Body of pancreas (tissue), 4 donors: ENCODE data around the gene NR5A1. TPM values are rescaled to one million over a fixed set of nuclear protein-coding genes. Genes with fewer than 3 reads are reported as not detected.

Experiments used
- ATAC-seq: fragments of 150-250 bp; one replicate; pipeline ENCODE4 v1.9.1; 2016
- DNase-seq, 4 donors: peaks; one replicate each; pipeline ENCODE4 v3.0.0-alpha.2; 2019
- H3K27ac ChIP-seq, 4 donors: fragments of 200-600 bp; sonication (generic); 1 replicate in 3 of 4; 2 replicates in 1 of 4; pipeline versions ENCODE4 v1.5.1 to v1.6.1; 2016 to 2019; ENCODE audit warnings: mild to moderate bottlenecking in 1 of 4, mixed read lengths in 1 of 4, moderate library complexity in 1 of 4
- H3K27me3 ChIP-seq, 2 donors: fragments of 200-600 bp; sonication (generic); one replicate each; pipeline ENCODE4 v1.6.0; 2016; ENCODE audit warnings: mild to moderate bottlenecking in 1 of 2
- H3K36me3 ChIP-seq, 2 donors: fragments of 200-600 bp; sonication (generic); replicated peaks in 1 of 2; 2 replicates each; pipeline ENCODE4 v1.5.1; 2016; ENCODE audit warnings: low read depth in 2 of 2; ENCODE audit not compliant: insufficient read depth in 1 of 2
- H3K4me1 ChIP-seq: fragments of 200-600 bp; sonication (generic); one replicate; pipeline ENCODE4 v1.6.0; 2016
- H3K4me3 ChIP-seq, 2 donors: fragments of 200-600 bp; sonication (generic); 1 replicate in 1 of 2; 2 replicates in 1 of 2; pipeline ENCODE4 v1.5.1; 2016 to 2019
- H3K9me3 ChIP-seq, 3 donors: fragments of 200-600 bp; sonication (generic); 1 replicate in 2 of 3; 2 replicates in 1 of 3; pipeline ENCODE4 v1.5.1; 2016
- POLR2A ChIP-seq, 3 donors: fragments of 450-650 bp; IDR thresholded peaks; one replicate each; pipeline ENCODE4 v1.6.1; 2016; ENCODE audit warnings: antibody characterized with exemption in 3 of 3, mild to moderate bottlenecking in 2 of 3
- WGBS, 2 donors: methylation state at CpG; one replicate each; pipeline ENCODE4 v1.1.5; 2017; 5-methylcytosine and 5-hydroxymethylcytosine counted together
- intact Hi-C: fragments of 100-400 bp; cut with DNase I; formaldehyde crosslinking; loops from one replicate; pipeline ENCODE4 v1.15.1; 2023
- total RNA-seq, 2 donors: library from RNA; depleted of rRNA; stranded (reverse); fragments of >200 nt; gene quantifications; one replicate each; pipeline ENCODE4 v1.1.0, GENCODE V29; 2016
- TF ChIP-seq, protein P1 (sequence below), 7 experiments: fragments of 450-650 bp in 4 of 7; fragments of 200-600 bp in 3 of 7; sonication (generic) in 3 of 7; IDR thresholded peaks; one replicate each; pipeline ENCODE4 v1.5.1; 2016 to 2019; ENCODE audit warnings: antibody characterized with exemption in 7 of 7

Gene NR5A1
- total RNA-seq, 2 donors from 2014 or later = not detected

DNA sequence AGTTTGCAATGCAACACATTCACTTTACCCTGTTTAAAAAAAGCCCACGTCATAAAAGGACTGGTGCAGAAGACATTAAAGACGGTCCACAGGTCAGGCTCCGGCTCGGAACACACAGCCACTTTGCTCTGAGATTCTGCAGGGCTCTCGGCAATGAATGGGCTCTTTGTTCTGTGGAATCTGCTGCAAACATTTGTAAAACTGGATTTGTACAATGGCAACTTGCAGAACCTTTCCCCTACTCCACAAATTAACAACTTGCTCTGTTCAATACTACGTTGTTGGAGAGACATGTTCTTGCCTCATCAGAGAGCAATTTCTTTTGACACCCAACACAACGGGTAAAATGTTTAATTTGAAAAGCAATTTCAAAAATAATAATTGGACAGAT, 13.0 kb upstream of the NR5A1 start:
- Histone ChIP-seq H3K27ac (peak overlapping the region in 1 of 4 donors; percentile 1), H3K4me3 (no peak overlapping the region), H3K9me3 (no peaks in the 10 kb centered on the region), H3K36me3 (no peaks in the 10 kb centered on the region), H3K4me1 (no peaks in the 10 kb centered on the region), H3K27me3 (no peaks in the 10 kb centered on the region)
- ATAC-seq (no peak), DNase-seq (no peak)
- intact Hi-C loops = no loop called here
- TF ChIP-seq, protein P1, sequence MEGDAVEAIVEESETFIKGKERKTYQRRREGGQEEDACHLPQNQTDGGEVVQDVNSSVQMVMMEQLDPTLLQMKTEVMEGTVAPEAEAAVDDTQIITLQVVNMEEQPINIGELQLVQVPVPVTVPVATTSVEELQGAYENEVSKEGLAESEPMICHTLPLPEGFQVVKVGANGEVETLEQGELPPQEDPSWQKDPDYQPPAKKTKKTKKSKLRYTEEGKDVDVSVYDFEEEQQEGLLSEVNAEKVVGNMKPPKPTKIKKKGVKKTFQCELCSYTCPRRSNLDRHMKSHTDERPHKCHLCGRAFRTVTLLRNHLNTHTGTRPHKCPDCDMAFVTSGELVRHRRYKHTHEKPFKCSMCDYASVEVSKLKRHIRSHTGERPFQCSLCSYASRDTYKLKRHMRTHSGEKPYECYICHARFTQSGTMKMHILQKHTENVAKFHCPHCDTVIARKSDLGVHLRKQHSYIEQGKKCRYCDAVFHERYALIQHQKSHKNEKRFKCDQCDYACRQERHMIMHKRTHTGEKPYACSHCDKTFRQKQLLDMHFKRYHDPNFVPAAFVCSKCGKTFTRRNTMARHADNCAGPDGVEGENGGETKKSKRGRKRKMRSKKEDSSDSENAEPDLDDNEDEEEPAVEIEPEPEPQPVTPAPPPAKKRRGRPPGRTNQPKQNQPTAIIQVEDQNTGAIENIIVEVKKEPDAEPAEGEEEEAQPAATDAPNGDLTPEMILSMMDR (IDR thresholded peaks at IDR 0.05) = no peak
- no peak for TF ChIP-seq POLR2A (IDR thresholded peaks at IDR 0.05)
- 60 to 66% methylated on average over 7 of the region's 7 CpGs for WGBS, 2 donors

DNA sequence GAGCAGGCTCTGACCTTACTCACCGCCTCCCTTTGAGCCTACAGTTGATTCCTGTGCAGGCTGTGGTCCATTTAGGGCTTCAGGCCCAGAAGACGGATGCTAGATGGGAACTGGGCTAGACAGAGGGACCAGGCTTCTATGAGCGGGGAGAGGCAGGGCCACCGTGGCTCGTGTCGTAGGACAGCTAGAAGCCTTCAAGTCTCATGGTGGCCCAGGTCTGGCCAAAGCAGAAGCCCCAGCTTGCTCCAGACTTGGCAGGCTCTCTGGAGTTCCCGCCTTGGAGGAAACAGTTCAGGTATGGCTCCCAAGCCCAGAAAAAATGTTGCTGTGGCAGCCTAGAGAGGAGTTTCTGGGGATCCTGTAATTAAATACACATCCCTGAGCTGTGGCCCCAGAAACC, 10.9 kb upstream of the NR5A1 start:
- ATAC-seq = no peak
- no peaks in the 10 kb centered on the region for H3K4me1 ChIP-seq
- no peaks in the 10 kb centered on the region for H3K27me3 ChIP-seq
- H3K36me3 ChIP-seq = no peaks in the 10 kb centered on the region
- H3K4me3 ChIP-seq = no peak overlapping the region
- H3K27ac ChIP-seq = no peak overlapping the region
- no peak for TF ChIP-seq POLR2A (IDR thresholded peaks at IDR 0.05)
- TF ChIP-seq, protein P1 (IDR thresholded peaks at IDR 0.05) = no peak
- no peak for DNase-seq
- 97 to 100% methylated on average over 1 to 7 of the region's 7 CpGs for WGBS, 2 donors
- H3K9me3 ChIP-seq = no peaks in the 10 kb centered on the region
- intact Hi-C loops = no loop called here

DNA sequence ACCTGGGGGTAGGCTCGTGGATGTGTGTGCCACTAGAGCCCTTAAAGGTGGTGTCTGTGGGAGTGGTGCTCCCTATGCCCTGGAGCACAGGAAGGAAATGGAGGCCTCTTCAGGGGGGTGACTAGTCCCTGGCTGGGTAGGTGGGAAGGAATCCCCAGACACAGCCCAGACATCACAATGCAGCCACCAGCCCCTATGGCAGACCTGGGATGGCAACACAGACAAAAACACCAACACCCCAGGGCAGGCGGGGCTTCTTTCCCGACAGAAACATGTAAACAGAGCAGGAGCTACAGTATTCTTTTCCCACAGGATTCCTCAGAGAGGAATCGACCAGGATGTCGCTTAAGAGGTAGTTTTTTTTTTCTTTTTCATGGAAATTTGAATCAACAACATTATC, 10.4 kb upstream of the NR5A1 start:
- TF ChIP-seq, protein P1 (IDR thresholded peaks at IDR 0.05) = no peak
- TF ChIP-seq POLR2A (IDR thresholded peaks at IDR 0.05) = no peak
- no peaks in the 10 kb centered on the region for H3K9me3 ChIP-seq
- WGBS, 2 donors = 88% methylated on average over 4 to 5 of the region's 5 CpGs
- no peak for ATAC-seq
- no peaks in the 10 kb centered on the region for H3K4me1 ChIP-seq
- H3K27me3 ChIP-seq = no peaks in the 10 kb centered on the region
- DNase-seq = no peak
- intact Hi-C loops = no loop called here
- H3K36me3 ChIP-seq = no peaks in the 10 kb centered on the region
- no peak overlapping the region for H3K27ac ChIP-seq
- H3K4me3 ChIP-seq = no peak overlapping the region

- TF ChIP-seq POLR2A (IDR thresholded peaks at IDR 0.05) = no peak
- TF ChIP-seq, protein P1 (IDR thresholded peaks at IDR 0.05) = no peak
- H3K36me3 ChIP-seq = no peaks in the 10 kb centered on the region
- WGBS, 2 donors = 53 to 55% methylated on average over 5 of the region's 5 CpGs
- H3K4me3 ChIP-seq = no peak overlapping the region
- no peaks in the 10 kb centered on the region for H3K9me3 ChIP-seq
- DNase-seq (no peak), ATAC-seq (no peak)
- H3K27me3 ChIP-seq = no peaks in the 10 kb centered on the region
- no peak overlapping the region for H3K27ac ChIP-seq
- H3K4me1 ChIP-seq = peaks cover 5% of the 10 kb centered on the region
- intact Hi-C loops = no loop called here
Measured at GRCh38 chr9:124514874-124515273, 7.7 kb upstream of the NR5A1 start.

GRCh38 chr9:124514125-124514524, 6.9 kb upstream of the NR5A1 start:
- Histone ChIP-seq H3K27ac (no peak overlapping the region), H3K36me3 (no peaks in the 10 kb centered on the region), H3K27me3 (no peaks in the 10 kb centered on the region), H3K4me1 (peaks cover 5% of the 10 kb centered on the region), H3K9me3 (no peaks in the 10 kb centered on the region), H3K4me3 (no peak overlapping the region)
- intact Hi-C loops = no loop called here
- DNase-seq = no peak
- TF ChIP-seq, protein P1 (IDR thresholded peaks at IDR 0.05) = no peak
- no peak for ATAC-seq
- 64 to 73% methylated on average over 4 of the region's 4 CpGs for WGBS, 2 donors
